GM23248 (cell line): ENCODE measurements around the gene MPHOSPH6. TPM values are rescaled to one million over a fixed set of nuclear protein-coding genes. Genes with fewer than 3 reads are reported as not detected.

ENCODE experiments used
- DNase-seq: peaks from one replicate; pipeline ENCODE4 v3.0.0-alpha.2; 2015
- H2AFZ ChIP-seq: fragments of 200-600 bp; sonication (generic); 2 replicates; pipeline ENCODE4 v1.6.1; 2016; ENCODE audit warnings: antibody characterized with exemption
- H3F3A ChIP-seq: fragments of 200-600 bp; sonication (generic); 2 replicates; pipeline ENCODE4 v1.6.1; 2016; ENCODE audit warnings: mild to moderate bottlenecking, antibody characterized with exemption, mixed run types; ENCODE audit not compliant: insufficient read depth
- H3K27ac ChIP-seq: fragments of 200-600 bp; sonication (generic); 2 replicates; pipeline ENCODE4 v1.5.1; 2016; ENCODE audit warnings: mild to moderate bottlenecking
- H3K27me3 ChIP-seq: fragments of 200-600 bp; sonication (generic); replicated peaks from 2 replicates; pipeline ENCODE4 v1.6.1; 2016; ENCODE audit warnings: mild to moderate bottlenecking; ENCODE audit not compliant: insufficient read depth
- H3K36me3 ChIP-seq: fragments of 200-600 bp; sonication (generic); 2 replicates; pipeline ENCODE4 v1.6.1; 2016; ENCODE audit warnings: low read depth, mild to moderate bottlenecking
- H3K4me1 ChIP-seq: fragments of 200-600 bp; sonication (generic); 2 replicates; pipeline ENCODE4 v1.6.1; 2016; ENCODE audit warnings: mild to moderate bottlenecking; ENCODE audit not compliant: insufficient read depth
- H3K4me2 ChIP-seq: fragments of 200-600 bp; sonication (generic); one replicate; pipeline ENCODE4 v1.6.1; 2016; ENCODE audit warnings: mild to moderate bottlenecking; ENCODE audit not compliant: unreplicated experiment
- H3K4me3 ChIP-seq: fragments of 200-600 bp; sonication (generic); 2 replicates; pipeline ENCODE4 v1.5.1; 2016; ENCODE audit warnings: mild to moderate bottlenecking
- H3K79me2 ChIP-seq: fragments of 200-600 bp; sonication (generic); 2 replicates; pipeline ENCODE4 v1.6.1; 2016; ENCODE audit warnings: mild to moderate bottlenecking; ENCODE audit not compliant: insufficient read depth
- H3K9ac ChIP-seq: fragments of 200-600 bp; sonication (generic); 2 replicates; pipeline ENCODE4 v1.6.1; 2016; ENCODE audit warnings: mild to moderate bottlenecking
- H3K9me2 ChIP-seq: fragments of 200-600 bp; sonication (generic); 2 replicates; pipeline ENCODE4 v1.6.1; 2016; ENCODE audit warnings: mixed run types, mild to moderate bottlenecking, moderate library complexity; ENCODE audit not compliant: insufficient read depth
- H3K9me3 ChIP-seq: fragments of 200-600 bp; sonication (generic); one replicate; pipeline ENCODE4 v1.6.1; 2017; ENCODE audit warnings: low read depth
- H4K20me1 ChIP-seq: fragments of 200-600 bp; sonication (generic); 2 replicates; pipeline ENCODE4 v1.6.0; 2016; ENCODE audit not compliant: insufficient read depth
- EZH2 ChIP-seq: fragments of 200-600 bp; sonication (generic); IDR thresholded peaks from 2 replicates; pipeline ENCODE4 v1.6.1; 2018; ENCODE audit warnings: antibody characterized with exemption, mild to moderate bottlenecking; ENCODE audit not compliant: insufficient read depth, poor library complexity, severe bottlenecking
- EZH2phosphoT487 ChIP-seq: fragments of 200-600 bp; sonication (generic); IDR thresholded peaks from 2 replicates; pipeline ENCODE4 v1.6.1; 2018; ENCODE audit warnings: antibody characterized with exemption, moderate library complexity, mild to moderate bottlenecking, low read depth; ENCODE audit not compliant: insufficient read depth
- WGBS, 2 experiments: methylation state at CpG; one replicate each; pipeline ENCODE4 v1.1.6; 2015 to 2017; ENCODE audit warnings: low lambda C conversion rate in 2 of 2, low coverage in 1 of 2; ENCODE audit errors: missing lambda C conversion rate in 2 of 2; 5-methylcytosine and 5-hydroxymethylcytosine counted together
- in situ Hi-C: fragments of 300-500 bp; cut with MboI; formaldehyde crosslinking; loops from 2 replicates; pipeline ENCODE4 v1.15.0; 2020
- polyA plus RNA-seq: library from polyadenylated mRNA; unstranded; fragments of >200 nt; fragmentation: Nextera tagmentation; extraction: Ambion mirVana; gene quantifications from 2 replicates; pipeline ENCODE4 v1.2.1, GENCODE V29; 2016
- total RNA-seq: library from RNA; depleted of rRNA; stranded (reverse); fragments of >200 nt; shearing (Covaris generic); gene quantifications from 2 replicates; pipeline ENCODE4 v1.2.3, GENCODE V29; 2014

The MPHOSPH6 gene
- total and polyA plus RNA-seq, 2 experiments from 2014 or later: 33.5 to 34.9 TPM

GRCh38 chr16:82134846-82135245 is 35.2 kb downstream of the MPHOSPH6 start:
- no peak for DNase-seq
- in situ Hi-C loops: no loop called here
- no peak overlapping the region for H3K27ac ChIP-seq
- H3K36me3 ChIP-seq: no peaks in the 10 kb centered on the region
- TF ChIP-seq EZH2phosphoT487: no peak
- no peak for TF ChIP-seq EZH2
- no peak overlapping the region for H3K4me2 ChIP-seq
- no peaks in the 10 kb centered on the region for H3K79me2 ChIP-seq
- H4K20me1 ChIP-seq: no peaks in the 10 kb centered on the region
- no peaks in the 10 kb centered on the region for H3F3A ChIP-seq
- no peaks in the 10 kb centered on the region for H3K4me1 ChIP-seq
- no peaks in the 10 kb centered on the region for H3K27me3 ChIP-seq
- no peak overlapping the region for H3K9ac ChIP-seq
- 95 to 98% methylated on average over 8 of the region's 8 CpGs for WGBS, 2 experiments
- H3K4me3 ChIP-seq: no peak overlapping the region
- no peaks in the 10 kb centered on the region for H3K9me2 ChIP-seq
- no peaks in the 10 kb centered on the region for H3K9me3 ChIP-seq
- no peak overlapping the region for H2AFZ ChIP-seq

GRCh38 chr16:82133798-82134197 is 36.2 kb downstream of the MPHOSPH6 start:
- no peak overlapping the region for H3K27ac ChIP-seq
- WGBS, 2 experiments: 89 to 90% methylated on average over 6 of the region's 6 CpGs
- H3K9me3 ChIP-seq: no peaks in the 10 kb centered on the region
- H4K20me1 ChIP-seq: no peaks in the 10 kb centered on the region
- TF ChIP-seq EZH2phosphoT487 (no peak), EZH2 (no peak)
- no peak overlapping the region for H3K4me2 ChIP-seq
- H3K79me2 ChIP-seq: no peaks in the 10 kb centered on the region
- no peaks in the 10 kb centered on the region for H3K4me1 ChIP-seq
- DNase-seq: no peak
- H3F3A ChIP-seq: no peaks in the 10 kb centered on the region
- H3K9me2 ChIP-seq: no peaks in the 10 kb centered on the region
- no peaks in the 10 kb centered on the region for H3K36me3 ChIP-seq
- H3K27me3 ChIP-seq: no peaks in the 10 kb centered on the region
- H3K9ac ChIP-seq: no peak overlapping the region
- H2AFZ ChIP-seq: no peak overlapping the region
- H3K4me3 ChIP-seq: no peak overlapping the region
- in situ Hi-C loops: no loop called here

- no peak for DNase-seq
- TF ChIP-seq EZH2phosphoT487: no peak
- no peak for TF ChIP-seq EZH2
- Histone ChIP-seq H3K36me3 (no peaks in the 10 kb centered on the region), H3K4me3 (no peak overlapping the region), H3K27me3 (no peaks in the 10 kb centered on the region), H4K20me1 (no peaks in the 10 kb centered on the region), H3K9me2 (no peaks in the 10 kb centered on the region), H2AFZ (no peak overlapping the region), H3K79me2 (no peaks in the 10 kb centered on the region), H3K4me2 (no peak overlapping the region), H3F3A (no peaks in the 10 kb centered on the region), H3K27ac (no peak overlapping the region), H3K4me1 (no peaks in the 10 kb centered on the region), H3K9ac (no peak overlapping the region), H3K9me3 (no peaks in the 10 kb centered on the region)
- WGBS, 2 experiments: 91 to 96% methylated on average over 3 of the region's 3 CpGs
- in situ Hi-C loops: no loop called here
These were observed 40.1 kb downstream of the MPHOSPH6 start for GRCh38 chr16:82129881-82130280.

- no peaks in the 10 kb centered on the region for H3K36me3 ChIP-seq
- 79 to 86% methylated on average over 3 of the region's 3 CpGs for WGBS, 2 experiments
- no peak overlapping the region for H2AFZ ChIP-seq
- in situ Hi-C loops: no loop called here
- no peak overlapping the region for H3K9ac ChIP-seq
- no peaks in the 10 kb centered on the region for H3K4me1 ChIP-seq
- no peaks in the 10 kb centered on the region for H3F3A ChIP-seq
- H3K27me3 ChIP-seq: no peaks in the 10 kb centered on the region
- H3K79me2 ChIP-seq: no peaks in the 10 kb centered on the region
- DNase-seq: no peak
- no peaks in the 10 kb centered on the region for H4K20me1 ChIP-seq
- H3K4me3 ChIP-seq: no peak overlapping the region
- H3K9me3 ChIP-seq: no peaks in the 10 kb centered on the region
- H3K27ac ChIP-seq: no peak overlapping the region
- no peak for TF ChIP-seq EZH2
- TF ChIP-seq EZH2phosphoT487: no peak
- no peak overlapping the region for H3K4me2 ChIP-seq
- no peaks in the 10 kb centered on the region for H3K9me2 ChIP-seq
These were observed 45.4 kb downstream of the MPHOSPH6 start for GRCh38 chr16:82124651-82125050.

GRCh38 chr16:82119405-82119804 is 50.6 kb downstream of the MPHOSPH6 start:
- no peak for TF ChIP-seq EZH2
- TF ChIP-seq EZH2phosphoT487: no peak
- 71 to 79% methylated on average over 4 of the region's 4 CpGs for WGBS, 2 experiments
- H3K27ac ChIP-seq: no peak overlapping the region
- no peaks in the 10 kb centered on the region for H3K4me1 ChIP-seq
- H4K20me1 ChIP-seq: no peaks in the 10 kb centered on the region
- no peaks in the 10 kb centered on the region for H3K36me3 ChIP-seq
- no peaks in the 10 kb centered on the region for H3K79me2 ChIP-seq
- DNase-seq: no peak
- H3F3A ChIP-seq: no peaks in the 10 kb centered on the region
- no peaks in the 10 kb centered on the region for H3K9me3 ChIP-seq
- H3K9me2 ChIP-seq: no peaks in the 10 kb centered on the region
- no peak overlapping the region for H2AFZ ChIP-seq
- no peak overlapping the region for H3K4me3 ChIP-seq
- no peak overlapping the region for H3K9ac ChIP-seq
- no peaks in the 10 kb centered on the region for H3K27me3 ChIP-seq
- in situ Hi-C loops: no loop called here
- H3K4me2 ChIP-seq: no peak overlapping the region
